PFSK-1 (cell line): Measurements from ENCODE around the gene KCNQ1OT1.

Experiments used
- FOXP2 ChIP-seq: optimal IDR thresholded peaks from 2 replicates; pipeline ENCODE3; 2011; ENCODE audit warnings: borderline replicate concordance, control low read depth, inconsistent platforms; ENCODE audit not compliant: insufficient read depth; ENCODE audit errors: extremely low read length, extremely low read depth
- POLR2AphosphoS5 ChIP-seq: IDR thresholded peaks from 2 replicates; pipeline ENCODE4 v1.6.1; 2012; ENCODE audit warnings: low read depth, mild to moderate bottlenecking, control low read depth, low read length, moderate library complexity
- REST ChIP-seq, 2 experiments: IDR thresholded peaks; 2 replicates each; pipeline versions ENCODE4 v1.6.1 to v1.8.0; 2011 to 2012; ENCODE audit warnings: low read depth in 2 of 2, low read length in 2 of 2, control low read depth in 1 of 2, inconsistent platforms in 1 of 2, mild to moderate bottlenecking in 1 of 2, moderate library complexity in 1 of 2; ENCODE audit not compliant: insufficient read depth in 1 of 2
- SIN3A ChIP-seq: IDR thresholded peaks from 2 replicates; pipeline ENCODE4 v1.6.1; 2012; ENCODE audit warnings: mild to moderate bottlenecking, low read length, moderate library complexity, borderline replicate concordance; ENCODE audit not compliant: insufficient read depth
- TAF1 ChIP-seq: IDR thresholded peaks from 2 replicates; pipeline ENCODE4 v1.6.1; 2012; ENCODE audit warnings: low read length, control low read depth, borderline replicate concordance; ENCODE audit not compliant: insufficient read depth

GRCh38 chr11:2590965-2591754, 108.6 kb downstream of the KCNQ1OT1 start:
- TF ChIP-seq SIN3A, result no peak
- no peak for TF ChIP-seq POLR2AphosphoS5
- no peak for TF ChIP-seq REST (IDR thresholded peaks at IDR 0.05; ENCODE audit: insufficient read depth in 1 of 2, low read depth in 2 of 2, low read length in 2 of 2)
- TF ChIP-seq FOXP2, result no peak
- TF ChIP-seq TAF1, result no peak
